Myocyte (in vitro differentiated cells): ENCODE measurements around the gene FGG. TPM values are rescaled to one million over a fixed set of nuclear protein-coding genes. Genes with fewer than 3 reads are reported as not detected.

Source experiments
- total RNA-seq: library from RNA; depleted of rRNA; stranded (reverse); fragments of >200 nt; gene quantifications from 2 replicates; pipeline ENCODE4 v1.2.3, GENCODE V29; 2014

Gene FGG
- total RNA-seq, 1 donor from 2014 or later: not detected

Other genes with a start within 250 kb of the FGG start
- 0.03 and 0.05 TPM in 2 replicates for gene DCHS2, start 120.9 kb downstream of the FGG start, total RNA-seq
- gene PLRG1, start 62.3 kb downstream of the FGG start, total RNA-seq: 55.7 and 62.0 TPM in 2 replicates
- not detected in 2 replicates for gene FGB, start 49.6 kb downstream of the FGG start, total RNA-seq
- not detected in 2 replicates for gene FGA, start 21.9 kb downstream of the FGG start, total RNA-seq
- not detected in 2 replicates for gene LRAT, start 131.3 kb upstream of the FGG start, total RNA-seq
- not detected in 2 replicates for gene RBM46, start 168.6 kb upstream of the FGG start, total RNA-seq